ENCODE measurements around the gene RSAD2. TPM values are rescaled to one million over a fixed set of nuclear protein-coding genes. Genes with fewer than 3 reads are reported as not detected.

The RSAD2 gene
- total and polyA plus RNA-seq, 2 donors from 2014 or later = 4.3 to 4.5 TPM

- Histone ChIP-seq H3K27ac (ENCODE audit: low read depth in 2 of 2, low read length in 2 of 2) (peak overlapping the region; percentile 11 to 21), H3K4me3 (ENCODE audit: low read length in 3 of 3) (peak overlapping the region; percentile 29 to 66 (median 55)), H3K9me3 (ENCODE audit: control insufficient read depth in 2 of 3, insufficient read depth in 1 of 3, low read length in 3 of 3) (no peaks in the 10 kb centered on the region), H3K36me3 (ENCODE audit: control insufficient read depth in 2 of 3, insufficient read depth in 3 of 3, low read length in 3 of 3) (no peaks in the 10 kb centered on the region), H3K4me1 (ENCODE audit: control insufficient read depth in 2 of 3, insufficient read depth in 2 of 3, low read depth in 1 of 3, low read length in 3 of 3) (peaks cover 8 to 19% (median 14%) of the 10 kb centered on the region in 3 donors), H3K9ac (ENCODE audit: low read length in 3 of 3) (peak overlapping the region; percentile 25 to 51 (median 35)), H3K27me3 (ENCODE audit: control insufficient read depth, insufficient read depth, low read length) (no peaks in the 10 kb centered on the region)
- DNase-seq (peak in 3 of 5 donors; percentile 43 to 81 (median 69)), FAIRE-seq (no peak)
- intact Hi-C loops (cut with DNase I) = no loop called here
- TF ChIP-seq CTCF (IDR thresholded peaks at IDR 0.05; ENCODE audit: borderline replicate concordance, extremely low read depth, insufficient read depth) = no peak
Observed at GRCh38 chr2:6917761-6918421, 40.3 kb downstream of the RSAD2 start.

- intact Hi-C loops (cut with DNase I) = no loop called here
- FAIRE-seq = no peak
Observed at GRCh38 chr2:6919901-6920742, 42.5 kb downstream of the RSAD2 start.

GRCh38 chr2:6920743-6921064 is 43.1 kb downstream of the RSAD2 start:
- H3K4me1 ChIP-seq (ENCODE audit: control insufficient read depth in 2 of 3, insufficient read depth in 2 of 3, low read depth in 1 of 3, low read length in 3 of 3) = peaks cover 10 to 21% (median 19%) of the 10 kb centered on the region in 3 donors
- H3K9ac ChIP-seq (ENCODE audit: low read length in 3 of 3) = no peak overlapping the region
- H3K27me3 ChIP-seq (ENCODE audit: control insufficient read depth, insufficient read depth, low read length) = no peaks in the 10 kb centered on the region
- H3K27ac ChIP-seq (ENCODE audit: low read depth in 2 of 2, low read length in 2 of 2) = no peak overlapping the region
- no peak for TF ChIP-seq CTCF (IDR thresholded peaks at IDR 0.05; ENCODE audit: borderline replicate concordance, extremely low read depth, insufficient read depth)
- FAIRE-seq (no peak), DNase-seq (peak in 1 of 5 donors; percentile 66)
- intact Hi-C loops (cut with DNase I) = no loop called here
- no peaks in the 10 kb centered on the region for H3K36me3 ChIP-seq (ENCODE audit: control insufficient read depth in 2 of 3, insufficient read depth in 3 of 3, low read length in 3 of 3)
- H3K9me3 ChIP-seq (ENCODE audit: control insufficient read depth in 2 of 3, insufficient read depth in 1 of 3, low read length in 3 of 3) = no peaks in the 10 kb centered on the region
- no peak overlapping the region for H3K4me3 ChIP-seq (ENCODE audit: low read length in 3 of 3)

More at GRCh38 chr2:6919901-6920742, 42.5 kb downstream of the RSAD2 start:
- Histone ChIP-seq H3K9ac (ENCODE audit: low read length in 3 of 3) (no peak overlapping the region), H3K27me3 (ENCODE audit: control insufficient read depth, insufficient read depth, low read length) (no peaks in the 10 kb centered on the region), H3K27ac (ENCODE audit: low read depth in 2 of 2, low read length in 2 of 2) (peak overlapping the region in 1 of 2 donors; percentile 15), H3K4me1 (ENCODE audit: control insufficient read depth in 2 of 3, insufficient read depth in 2 of 3, low read depth in 1 of 3, low read length in 3 of 3) (peaks cover 8 to 19% (median 17%) of the 10 kb centered on the region in 3 donors), H3K9me3 (ENCODE audit: control insufficient read depth in 2 of 3, insufficient read depth in 1 of 3, low read length in 3 of 3) (no peaks in the 10 kb centered on the region), H3K36me3 (ENCODE audit: control insufficient read depth in 2 of 3, insufficient read depth in 3 of 3, low read length in 3 of 3) (no peaks in the 10 kb centered on the region), H3K4me3 (ENCODE audit: low read length in 3 of 3) (no peak overlapping the region)
- no peak for TF ChIP-seq CTCF (IDR thresholded peaks at IDR 0.05; ENCODE audit: borderline replicate concordance, extremely low read depth, insufficient read depth)
- peak in 1 of 5 donors; percentile 40 for DNase-seq

Data from kidney (tissue), 14 donors.